Skeletal muscle cell (primary cell): ENCODE measurements around the gene XCL1.

ENCODE experiments used
- DNase-seq: peaks from one replicate; pipeline ENCODE4 v3.0.0-alpha.2; 2010; ENCODE audit warnings: low read depth
- H3K4me3 ChIP-seq: 2 replicates; pipeline ENCODE4 v1.5.1; 2011; ENCODE audit warnings: low read depth, mild to moderate bottlenecking, control low read depth, low read length, moderate library complexity

Gene XCL1

DNA sequence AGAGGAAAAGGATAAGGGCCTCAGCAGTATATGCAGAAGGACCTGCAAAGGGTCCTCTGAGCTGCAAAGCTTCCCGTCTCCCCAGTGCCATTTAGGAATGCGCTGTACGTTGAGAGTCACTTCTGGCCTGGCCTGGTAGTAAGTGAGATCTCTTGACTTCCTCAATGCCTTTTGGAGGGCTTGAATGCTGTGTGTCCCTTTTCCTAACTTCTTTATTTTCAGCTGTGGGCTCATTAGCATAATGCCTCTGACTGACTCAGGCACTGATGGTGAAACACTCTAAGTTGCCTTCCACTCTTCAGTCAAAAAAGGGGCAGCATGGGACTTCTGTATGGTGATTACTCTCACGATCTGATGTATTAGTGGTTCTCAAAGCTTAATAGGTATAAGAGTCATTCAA is 49.9 kb downstream of the XCL1 start:
- no peak overlapping the region for H3K4me3 ChIP-seq
- DNase-seq, result no peak

DNA sequence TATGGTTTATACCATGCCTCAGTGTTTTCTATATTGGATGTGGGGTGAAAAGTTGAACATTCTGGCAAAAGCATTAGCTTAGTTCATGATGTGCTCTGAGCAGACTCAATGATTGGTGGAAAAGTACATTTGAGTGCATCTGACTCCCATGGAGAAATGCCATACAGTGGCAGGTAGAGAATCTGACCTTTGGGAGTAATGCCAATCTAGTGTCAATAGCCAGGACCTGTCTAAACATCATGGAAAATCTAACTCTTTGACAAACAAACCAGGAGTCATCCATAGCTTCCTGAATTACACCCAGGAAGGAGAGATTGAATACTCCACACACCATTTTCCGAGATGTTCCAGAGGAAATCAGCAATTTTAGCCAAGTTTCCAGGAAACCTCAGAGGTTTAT is 51.0 kb downstream of the XCL1 start:
- DNase-seq, result no peak
- H3K4me3 ChIP-seq, result no peak overlapping the region

DNA sequence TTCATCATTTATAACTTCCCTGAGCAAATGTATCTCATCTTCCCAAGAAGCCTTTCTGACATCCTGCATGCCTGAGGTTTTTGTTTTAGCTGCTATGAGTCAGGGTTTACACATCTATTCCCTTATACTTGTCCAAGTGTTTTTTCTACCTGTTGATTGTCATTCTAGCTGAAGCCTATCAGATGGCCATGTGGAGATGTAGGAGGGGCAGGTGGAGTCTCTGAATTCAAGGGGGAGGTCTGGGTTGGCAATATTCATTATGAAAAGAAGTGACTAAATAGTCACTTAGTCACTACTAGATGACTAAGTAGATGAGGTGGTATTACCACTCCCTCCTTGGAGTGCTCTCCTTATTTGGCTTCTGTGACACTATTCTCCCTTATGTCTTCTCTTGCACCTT is 52.4 kb downstream of the XCL1 start:
- H3K4me3 ChIP-seq, result no peak overlapping the region
- DNase-seq, result peak; percentile 43

DNA sequence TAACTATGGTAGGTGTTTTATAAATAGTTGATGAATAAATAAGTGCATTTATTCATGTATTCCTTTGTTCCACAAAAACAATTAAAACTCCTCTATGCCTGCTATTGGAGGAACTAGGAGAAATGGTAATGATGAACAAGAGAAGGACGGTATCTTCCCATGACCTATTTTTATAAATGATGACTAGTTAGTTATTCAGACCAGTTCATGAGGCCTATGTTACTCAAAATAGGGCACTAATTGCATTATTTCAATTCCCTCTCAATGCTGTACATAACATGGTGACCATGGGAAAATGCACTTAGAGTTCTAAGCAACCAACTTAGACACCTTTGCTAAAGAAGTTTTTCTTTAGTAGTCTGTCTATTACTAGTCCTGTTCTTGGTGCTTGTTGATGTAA is 53.1 kb downstream of the XCL1 start:
- DNase-seq, result no peak
- H3K4me3 ChIP-seq, result no peak overlapping the region
